ENCODE data around the gene KCNK6.

DNA sequence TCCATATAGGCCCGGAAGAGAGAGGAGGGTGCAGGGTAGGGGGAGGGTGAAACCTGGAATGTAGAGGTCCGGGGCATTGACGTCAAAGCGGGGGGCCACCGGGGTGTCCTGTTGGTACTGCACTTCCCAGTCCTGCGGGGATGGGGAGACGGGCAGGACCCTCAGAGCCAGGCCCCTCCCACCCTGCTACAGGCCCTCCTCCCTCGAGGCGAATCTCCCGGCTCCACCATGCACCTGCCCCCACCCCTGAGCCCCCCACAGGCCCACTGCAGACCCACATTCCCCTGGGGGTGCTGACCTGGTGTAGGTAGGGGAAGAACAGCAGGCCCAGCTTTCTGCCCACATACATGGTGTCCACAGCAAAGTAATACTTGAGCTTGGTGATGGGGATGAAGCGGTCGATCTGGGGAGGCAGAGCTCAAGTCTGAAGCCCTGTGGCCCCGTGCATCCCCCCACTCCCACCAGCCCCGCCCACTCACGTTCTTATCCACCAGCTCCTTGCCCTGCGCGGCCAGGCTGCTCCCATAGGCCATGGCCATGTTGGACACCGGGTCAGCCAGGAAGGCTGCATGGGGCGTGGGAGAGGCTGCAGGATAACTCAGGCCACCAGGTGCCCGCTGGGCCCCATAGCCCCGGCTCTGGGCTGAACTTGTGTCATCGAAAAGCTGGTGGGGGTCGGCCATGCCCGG lies 10.6 kb upstream of the KCNK6 start:
- TF ChIP-seq POLR2A (IDR thresholded peaks at IDR 0.05) (no peak), CTCF (IDR thresholded peaks at IDR 0.05) (no peak), POLR2AphosphoS5 (IDR thresholded peaks at IDR 0.05; ENCODE audit: insufficient read depth in 1 of 2, low read depth in 1 of 2) (no peak)
